Astrocyte (in vitro differentiated cells and primary cell): Measurements from ENCODE around the gene GCM1.

ENCODE experiments used
- CTCF ChIP-seq: IDR thresholded peaks from 2 replicates; pipeline ENCODE4 v1.5.1; 2011; ENCODE audit warnings: low read depth, mild to moderate bottlenecking, inconsistent platforms, low read length, moderate library complexity; ENCODE audit not compliant: insufficient read depth
- EZH2 ChIP-seq: IDR thresholded peaks from 2 replicates; pipeline ENCODE4 v1.6.1; 2012; ENCODE audit warnings: mild to moderate bottlenecking, low read length, inconsistent platforms; ENCODE audit not compliant: insufficient read depth

- TF ChIP-seq CTCF (no peak), EZH2 (no peak)
These were observed 3.0 kb upstream of the GCM1 start for GRCh38 chr6:53151676-53152075.
